ENCODE measurements around the gene OPHN1. TPM values are rescaled to one million over a fixed set of nuclear protein-coding genes. Genes with fewer than 3 reads are reported as not detected.

The OPHN1 gene
- total RNA-seq, 2 donors from 2014 or later, result 2.3 to 4.3 TPM

DNA sequence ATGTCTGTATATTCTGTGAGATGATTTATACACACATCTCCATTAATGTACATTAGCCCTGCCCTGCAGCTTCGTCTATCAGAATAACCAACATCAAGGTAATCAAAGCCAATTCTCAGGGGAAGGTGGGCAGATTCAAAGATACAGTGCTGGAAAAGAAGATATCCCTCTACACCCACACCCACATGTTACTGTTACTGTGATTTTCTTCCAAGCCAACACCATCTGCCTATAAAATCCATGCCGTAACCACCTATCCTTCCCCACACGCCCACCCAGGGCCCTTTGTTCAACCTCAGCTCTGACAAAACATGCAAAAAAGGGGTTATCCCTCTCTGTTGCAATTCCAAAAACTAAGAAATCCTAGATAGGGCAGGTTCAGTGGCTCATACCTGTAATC lies 20.0 kb downstream of the OPHN1 start:
- DNase-seq (no peak), ATAC-seq (no peak)
- H3K4me3 ChIP-seq, result no peak overlapping the region
- no peak overlapping the region for H3K27ac ChIP-seq
- WGBS, 2 donors, result 93 to 100% methylated on average over 3 of the region's 3 CpGs
- H3K4me1 ChIP-seq, result no peaks in the 10 kb centered on the region
- TF ChIP-seq, protein P1, sequence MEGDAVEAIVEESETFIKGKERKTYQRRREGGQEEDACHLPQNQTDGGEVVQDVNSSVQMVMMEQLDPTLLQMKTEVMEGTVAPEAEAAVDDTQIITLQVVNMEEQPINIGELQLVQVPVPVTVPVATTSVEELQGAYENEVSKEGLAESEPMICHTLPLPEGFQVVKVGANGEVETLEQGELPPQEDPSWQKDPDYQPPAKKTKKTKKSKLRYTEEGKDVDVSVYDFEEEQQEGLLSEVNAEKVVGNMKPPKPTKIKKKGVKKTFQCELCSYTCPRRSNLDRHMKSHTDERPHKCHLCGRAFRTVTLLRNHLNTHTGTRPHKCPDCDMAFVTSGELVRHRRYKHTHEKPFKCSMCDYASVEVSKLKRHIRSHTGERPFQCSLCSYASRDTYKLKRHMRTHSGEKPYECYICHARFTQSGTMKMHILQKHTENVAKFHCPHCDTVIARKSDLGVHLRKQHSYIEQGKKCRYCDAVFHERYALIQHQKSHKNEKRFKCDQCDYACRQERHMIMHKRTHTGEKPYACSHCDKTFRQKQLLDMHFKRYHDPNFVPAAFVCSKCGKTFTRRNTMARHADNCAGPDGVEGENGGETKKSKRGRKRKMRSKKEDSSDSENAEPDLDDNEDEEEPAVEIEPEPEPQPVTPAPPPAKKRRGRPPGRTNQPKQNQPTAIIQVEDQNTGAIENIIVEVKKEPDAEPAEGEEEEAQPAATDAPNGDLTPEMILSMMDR (IDR thresholded peaks at IDR 0.05), result no peak
- TF ChIP-seq POLR2A (IDR thresholded peaks at IDR 0.05), result no peak
- intact Hi-C loops (cut with DNase I), result no loop called here
- H3K27me3 ChIP-seq, result no peaks in the 10 kb centered on the region
- no peaks in the 10 kb centered on the region for H3K36me3 ChIP-seq (replicated peaks in 1 of 2; ENCODE audit: insufficient read depth in 1 of 2, low read depth in 2 of 2)
- H3K9me3 ChIP-seq, result no peaks in the 10 kb centered on the region

DNA sequence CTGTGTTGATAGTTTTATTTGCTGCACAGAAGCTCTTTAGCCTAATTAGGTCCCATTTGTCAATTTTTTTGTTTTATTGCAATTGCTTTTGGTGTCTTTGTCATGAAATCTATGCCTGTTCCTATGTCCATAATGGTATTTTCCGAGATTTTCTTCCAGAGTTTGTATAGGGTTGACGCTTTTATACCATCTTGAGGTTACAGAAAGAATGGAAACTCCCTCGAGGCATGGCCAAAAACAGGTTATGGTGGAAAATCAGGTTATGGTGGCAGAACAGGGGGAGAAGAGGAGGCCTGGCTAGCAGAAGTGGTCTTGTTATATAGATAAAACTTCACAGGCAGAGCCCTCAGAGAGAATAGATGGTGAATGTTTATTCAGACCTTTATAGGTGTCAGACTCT lies 21.6 kb downstream of the OPHN1 start:
- TF ChIP-seq, protein P1 (IDR thresholded peaks at IDR 0.05), result no peak
- no peak for TF ChIP-seq POLR2A (IDR thresholded peaks at IDR 0.05)
- Histone ChIP-seq H3K27ac (no peak overlapping the region), H3K9me3 (no peaks in the 10 kb centered on the region), H3K27me3 (no peaks in the 10 kb centered on the region), H3K4me1 (no peaks in the 10 kb centered on the region), H3K4me3 (no peak overlapping the region), H3K36me3 (replicated peaks in 1 of 2; ENCODE audit: insufficient read depth in 1 of 2, low read depth in 2 of 2) (no peaks in the 10 kb centered on the region)
- intact Hi-C loops (cut with DNase I), result no loop called here
- no peak for DNase-seq
- ATAC-seq, result no peak
- WGBS, 2 donors, result 84 to 92% methylated on average over 3 of the region's 3 CpGs

- no peak for TF ChIP-seq POLR2A (IDR thresholded peaks at IDR 0.05)
- TF ChIP-seq, protein P1 (IDR thresholded peaks at IDR 0.05), result no peak
These were observed 24.1 kb downstream of the OPHN1 start for GRCh38 chrX:68409194-68409593.

GRCh38 chrX:68403522-68403921 lies 29.8 kb downstream of the OPHN1 start:
- intact Hi-C loops (cut with DNase I), result no loop called here
- Histone ChIP-seq H3K9me3 (no peaks in the 10 kb centered on the region), H3K27ac (no peak overlapping the region), H3K36me3 (replicated peaks in 1 of 2; ENCODE audit: insufficient read depth in 1 of 2, low read depth in 2 of 2) (no peaks in the 10 kb centered on the region), H3K4me3 (no peak overlapping the region), H3K27me3 (no peaks in the 10 kb centered on the region), H3K4me1 (no peaks in the 10 kb centered on the region)
- WGBS, 2 donors, result 56 to 63% methylated on average over 6 of the region's 6 CpGs
- TF ChIP-seq POLR2A (IDR thresholded peaks at IDR 0.05), result no peak
- TF ChIP-seq, protein P1 (IDR thresholded peaks at IDR 0.05), result no peak
- ATAC-seq (no peak), DNase-seq (no peak)

More at GRCh38 chrX:68409194-68409593, 24.1 kb downstream of the OPHN1 start:
- Histone ChIP-seq H3K36me3 (replicated peaks in 1 of 2; ENCODE audit: insufficient read depth in 1 of 2, low read depth in 2 of 2) (no peaks in the 10 kb centered on the region), H3K27me3 (no peaks in the 10 kb centered on the region), H3K9me3 (no peaks in the 10 kb centered on the region), H3K4me3 (no peak overlapping the region), H3K27ac (no peak overlapping the region), H3K4me1 (no peaks in the 10 kb centered on the region)
- 69 to 100% methylated on average over 1 of the region's 1 CpG for WGBS, 2 donors
- no peak for DNase-seq
- intact Hi-C loops (cut with DNase I), result no loop called here
- ATAC-seq, result no peak

DNA sequence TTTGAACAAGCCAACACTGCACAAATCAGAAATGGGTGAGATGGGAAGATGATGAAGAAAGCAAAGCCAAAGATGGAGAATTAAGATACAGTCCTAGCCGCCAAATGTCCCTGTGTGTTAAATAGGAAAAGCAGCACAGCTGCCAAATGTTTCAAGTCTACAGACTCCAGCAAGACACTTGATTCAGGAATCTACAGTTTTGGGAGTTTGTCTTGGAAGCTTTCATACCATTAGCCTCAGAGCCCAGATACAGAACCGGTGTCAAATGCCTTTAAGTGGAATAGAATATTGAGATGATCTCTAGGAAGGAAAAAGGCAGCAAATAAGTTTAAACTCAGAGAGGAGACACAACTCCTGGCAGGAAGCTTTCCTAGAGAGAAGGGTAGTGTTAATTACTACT lies 30.3 kb downstream of the OPHN1 start:
- 80 to 83% methylated on average over 2 of the region's 2 CpGs for WGBS, 2 donors
- no peaks in the 10 kb centered on the region for H3K9me3 ChIP-seq
- H3K27me3 ChIP-seq, result no peaks in the 10 kb centered on the region
- intact Hi-C loops (cut with DNase I), result no loop called here
- no peak overlapping the region for H3K4me3 ChIP-seq
- TF ChIP-seq, protein P1 (IDR thresholded peaks at IDR 0.05), result no peak
- no peak for TF ChIP-seq POLR2A (IDR thresholded peaks at IDR 0.05)
- ATAC-seq, result no peak
- no peaks in the 10 kb centered on the region for H3K36me3 ChIP-seq (replicated peaks in 1 of 2; ENCODE audit: insufficient read depth in 1 of 2, low read depth in 2 of 2)
- no peak overlapping the region for H3K27ac ChIP-seq
- H3K4me1 ChIP-seq, result no peaks in the 10 kb centered on the region
- no peak for DNase-seq
